ENCODE results near the gene HPDL. TPM values are rescaled to one million over a fixed set of nuclear protein-coding genes. Genes with fewer than 3 reads are reported as not detected.

HPDL gene
- total and polyA plus RNA-seq, 10 of the 15 experiments (the other 5 are each of a cell fraction or from before 2014, with no cell fraction given): 1.3 to 75.5 (median 31.8) TPM

- FAIRE-seq (no peak), ATAC-seq (peak; percentile 81), DNase-seq (ENCODE audit: low read depth, low spot score) (no peak)
- BruUV-seq (replicated peaks): no TSS peak
- ChIA-PET RAD21 (ENCODE audit: unreplicated experiment) (interaction anchor here (0.6 to 13.5 kb wide), 16 partner anchors 14 to 349 kb away, joined by 3 to 319 read pairs (median 4); partner anchors contain the start of genes CCDC163, HECTD3, MMACHC and MUTYH), POLR2A (interaction anchor here (0.6 to 4.8 kb wide), 3 partner anchors 34 to 132 kb away, joined by 3 to 31 read pairs (median 7); partner anchors contain the start of gene TESK2), SMC1A (ENCODE audit: uncharacterized antibody, unreplicated experiment) (interaction anchor here (0.9 to 11.6 kb wide), 19 partner anchors 11 to 446 kb away, joined by 3 to 369 read pairs (median 6); partner anchors contain the start of genes CCDC163, MMACHC, MUTYH and TESK2), CTCF (interaction anchor here (0.6 to 11.7 kb wide), 31 partner anchors 9 to 346 kb away, joined by 3 to 508 read pairs (median 4); partner anchors contain the start of genes AKR1A1, CCDC163, MMACHC and MUTYH)
- H3K9ac ChIP-seq (ENCODE audit: control insufficient read depth, insufficient read depth, low read length): no peak overlapping the region
- H3K27ac ChIP-seq (ENCODE audit: control insufficient read depth, insufficient read depth): no peak overlapping the region
- WGBS (ENCODE audit: insufficient coverage, insufficient replicate concordance, low lambda C conversion rate, missing lambda C conversion rate): 23% methylated on average over 7 of the region's 7 CpGs
- no peaks in the 10 kb centered on the region for H3K79me2 ChIP-seq (ENCODE audit: control insufficient read depth, insufficient read depth, low read length)
- no peaks in the 10 kb centered on the region for H3K9me3 ChIP-seq (replicated peaks; ENCODE audit: control insufficient read depth, insufficient read depth, low read length)
- H3K4me2 ChIP-seq (ENCODE audit: control insufficient read depth, insufficient read depth): 0 out of 2 replicates have a peak overlapping the region, but pooled peaks have one; percentile 3
- peaks cover 0 to 3% of the 10 kb centered on the region in 2 experiments; a peak in 1 of 4 replicates for H3K36me3 ChIP-seq (ENCODE audit: control insufficient read depth in 2 of 2, insufficient read depth in 2 of 2, low read length in 1 of 2)
- H2AFZ ChIP-seq (ENCODE audit: control insufficient read depth, low read depth, low read length): peak overlapping the region; percentile 54; the same call in 1 of the 2 replicates
- no peaks in the 10 kb centered on the region for H3K27me3 ChIP-seq (replicated peaks in 1 of 2; ENCODE audit: control insufficient read depth in 2 of 2, insufficient read depth in 2 of 2, low read length in 1 of 2)
- peaks cover 9% of the 10 kb centered on the region for H3K4me1 ChIP-seq (ENCODE audit: control insufficient read depth, insufficient read depth, low read length)
- no peak overlapping the region for H3K4me3 ChIP-seq
- intact Hi-C loops (cut with micrococcal nuclease; ENCODE audit: unreplicated experiment) (loop anchor here (1.0 to 5.0 kb wide), 2 partner anchors 133 to 212 kb away; no protein-coding TSS in a partner anchor), in situ Hi-C loops (cut with MboI) (loop anchor here (5.0 to 10.0 kb wide), 2 partner anchors 132 to 205 kb away; partner anchors contain the start of gene TESK2)
- no peaks in the 10 kb centered on the region for H4K20me1 ChIP-seq (ENCODE audit: control insufficient read depth, insufficient read depth)
- TF ChIP-seq RAD21 (IDR thresholded peaks at IDR 0.05; ENCODE audit: insufficient read depth, low read depth, low read length): peak; percentile 97
- no peak for TF ChIP-seq NFYB (IDR thresholded peaks at IDR 0.05; ENCODE audit: insufficient read depth, low read depth, low read length)
- no peak for TF ChIP-seq FOXK2 (IDR thresholded peaks at IDR 0.05)
- TF ChIP-seq ZNF592 (IDR thresholded peaks at IDR 0.05): no peak
- TF ChIP-seq NR2C1 (IDR thresholded peaks at IDR 0.05): no peak
- TF ChIP-seq MLLT1 (IDR thresholded peaks at IDR 0.05): no peak
- no peak for TF ChIP-seq RB1 (IDR thresholded peaks at IDR 0.05; ENCODE audit: borderline replicate concordance)
- TF ChIP-seq ZNF384 (IDR thresholded peaks at IDR 0.05; ENCODE audit: borderline replicate concordance, low read depth, low read length): 0 out of 2 replicates have a peak, but pooled peaks have one; percentile 12
- no peak for TF ChIP-seq USF2 (IDR thresholded peaks at IDR 0.05; ENCODE audit: borderline replicate concordance, low read depth, low read length)
- no peak for TF ChIP-seq RCOR1 (conservative IDR thresholded peaks at IDR 0.05; ENCODE audit: low read depth, low read length)
- TF ChIP-seq TCF7 (IDR thresholded peaks at IDR 0.05; ENCODE audit: borderline replicate concordance): no peak
- no peak for TF ChIP-seq SPI1 (IDR thresholded peaks at IDR 0.05; ENCODE audit: borderline replicate concordance, insufficient read depth, low read depth, low read length)
- no peak for TF ChIP-seq SRF (IDR thresholded peaks at IDR 0.05; ENCODE audit: low read depth in 2 of 2, low read length in 2 of 2)
- TF ChIP-seq BMI1 (IDR thresholded peaks at IDR 0.05; ENCODE audit: borderline replicate concordance): no peak
- no peak for TF ChIP-seq HDAC2 (IDR thresholded peaks at IDR 0.05)
Observed at GRCh38 chr1:45359882-45360513, 33.3 kb downstream of the HPDL start.
